ENCODE measurements around the gene CDK10.
"Not testable (repeated sequence)": the region's sequence is repeated elsewhere in the genome, so short reads cannot be mapped to it uniquely, and the experiment has no call there.

The CDK10 gene

DNA sequence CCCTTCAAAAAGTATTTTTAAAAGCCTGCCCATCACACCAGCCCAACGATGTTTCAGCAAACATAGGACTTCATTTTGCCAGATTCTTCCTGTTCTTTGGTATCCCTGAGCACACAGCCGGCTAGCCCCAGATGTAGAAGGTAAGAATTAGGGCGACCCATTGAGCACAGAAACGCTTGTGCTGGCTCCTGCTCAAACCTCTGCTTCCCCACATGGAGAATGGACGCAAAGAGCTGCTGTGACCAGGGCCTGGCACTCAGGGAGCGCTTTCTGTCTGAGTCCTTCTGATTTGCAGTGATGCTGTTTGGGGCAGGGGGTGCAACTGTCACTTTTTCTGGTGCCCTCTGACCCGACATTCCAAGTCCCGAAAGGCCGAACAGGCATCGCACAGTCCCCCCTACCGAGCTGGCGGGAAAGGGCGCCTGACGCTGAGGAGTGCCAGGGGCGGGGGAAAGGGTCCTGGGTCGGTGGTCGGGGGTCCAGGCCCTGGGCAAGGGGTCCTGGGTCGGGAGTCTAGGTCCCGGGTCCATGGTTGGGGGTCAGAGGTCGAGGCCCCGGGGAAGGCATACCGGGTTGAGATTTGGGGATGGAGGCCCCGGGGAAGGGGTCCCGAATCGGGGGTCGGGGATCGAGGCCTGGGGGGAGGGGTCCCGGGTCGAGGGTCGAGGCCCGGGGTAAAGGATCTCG, 29.9 kb upstream of the CDK10 start:
- H3K27me3 Mint-ChIP-seq, result no peaks in the 10 kb centered on the region
- CTCF ChIA-PET, result interaction anchor here (3.7 kb wide), 1 partner anchor 43 kb away, joined by 13 read pairs; no protein-coding TSS in a partner anchor
- peaks cover 26% of the 10 kb centered on the region for H3K36me3 Mint-ChIP-seq
- peak overlapping the region; percentile 84 for H3K27ac Mint-ChIP-seq
- H3K9me3 Mint-ChIP-seq, result no peaks in the 10 kb centered on the region
- DNase-seq, result no peak
- peak overlapping the region; percentile 93 for H3K4me3 Mint-ChIP-seq
- peaks cover 42% of the 10 kb centered on the region for H3K4me1 Mint-ChIP-seq

DNA sequence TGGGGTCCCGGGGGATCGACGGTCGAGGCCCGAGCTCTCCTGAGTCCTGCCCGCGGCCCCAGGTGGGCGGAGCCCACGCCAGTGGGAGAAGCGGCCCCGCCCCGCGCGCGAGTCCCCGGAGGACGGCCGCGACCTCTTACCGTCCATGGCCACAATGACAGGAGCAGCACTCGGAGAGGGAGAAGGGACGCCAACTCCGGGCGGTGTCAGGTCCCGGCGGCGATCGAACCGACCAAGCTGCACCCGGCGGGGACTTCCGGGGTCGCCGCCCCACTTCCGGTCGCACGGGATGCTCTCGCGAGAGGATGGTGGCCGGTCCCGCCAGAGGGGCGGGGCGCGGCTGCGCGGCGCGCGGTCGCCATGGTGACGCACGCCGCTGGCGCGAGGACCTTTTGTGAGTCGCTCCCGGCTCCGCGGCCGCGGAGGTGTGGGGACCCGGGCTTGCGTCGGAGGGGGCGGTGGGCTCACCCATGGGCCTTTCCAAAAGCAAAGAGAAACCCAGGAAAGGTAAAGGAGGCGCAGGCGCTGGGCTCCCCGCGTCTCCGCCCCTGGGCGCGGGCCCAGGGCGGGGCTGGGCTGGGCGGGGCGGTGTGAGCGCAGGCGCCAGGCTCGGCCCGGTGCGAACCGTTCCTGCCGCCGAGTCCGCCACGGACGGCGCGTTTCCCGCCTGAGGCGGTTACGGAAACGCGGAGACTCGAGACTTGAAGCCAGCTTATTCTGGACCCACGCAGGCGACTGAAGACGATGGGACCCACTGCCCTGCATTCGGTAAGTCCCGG, 28.9 kb upstream of the CDK10 start, which contains the start of the genes CHMP1A and SPATA33:
Gene CHMP1A (minus strand): TSS at position 267 of the 779 bp plus-strand sequence. CDS start 120 bp downstream, at position 147.
Gene SPATA33 (plus strand): TSS at position 395 of the 779 bp plus-strand sequence. CDS start 76 bp downstream, at position 471.
- CTCF ChIA-PET, result interaction anchor here (3.7 kb wide), 1 partner anchor 42 kb away, joined by 13 read pairs; no protein-coding TSS in a partner anchor

DNA sequence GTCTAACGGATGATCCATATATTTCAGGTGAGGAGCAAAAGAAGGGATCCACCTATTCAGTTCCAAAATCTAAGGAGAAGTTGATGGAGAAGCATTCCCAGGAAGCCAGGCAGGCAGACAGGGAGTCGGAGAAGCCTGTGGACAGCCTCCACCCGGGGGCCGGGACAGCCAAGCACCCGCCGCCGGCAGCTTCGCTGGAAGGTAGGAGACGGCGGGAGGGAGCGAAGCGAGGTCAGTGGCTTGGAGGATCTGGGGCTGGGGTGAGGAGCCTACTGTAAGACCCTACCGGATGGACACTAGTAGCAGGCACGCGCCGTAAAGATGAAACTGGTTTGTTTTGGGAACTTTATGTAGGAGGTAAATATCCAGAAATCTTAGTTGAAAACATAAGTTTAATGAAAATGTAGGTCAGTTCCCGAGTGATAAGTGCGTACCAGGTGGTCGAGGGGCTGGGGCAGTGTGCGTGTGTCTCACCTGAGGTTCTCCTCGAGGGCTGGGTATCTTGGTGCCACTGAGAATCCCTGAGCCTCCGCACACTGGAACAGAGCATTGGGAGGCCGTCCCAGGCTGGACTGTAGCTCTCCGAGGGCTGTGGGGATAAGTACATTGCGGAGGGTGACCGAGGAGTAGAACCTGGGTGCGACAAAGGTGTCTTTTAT, 28.1 kb upstream of the CDK10 start:
- peaks cover 33% of the 10 kb centered on the region for H3K36me3 Mint-ChIP-seq
- DNase-seq, result peak; percentile 40
- no peaks in the 10 kb centered on the region for H3K27me3 Mint-ChIP-seq
- CTCF ChIA-PET, result interaction anchor here (3.7 kb wide), 1 partner anchor 41 kb away, joined by 13 read pairs; no protein-coding TSS in a partner anchor
- no peaks in the 10 kb centered on the region for H3K9me3 Mint-ChIP-seq
- peak overlapping the region; percentile 93 for H3K4me3 Mint-ChIP-seq
- peak overlapping the region; percentile 78 for H3K27ac Mint-ChIP-seq
- H3K4me1 Mint-ChIP-seq, result peaks cover 42% of the 10 kb centered on the region

More for the DNA sequence above, 28.9 kb upstream of the CDK10 start, which contains the start of the genes CHMP1A and SPATA33:
- Mint-ChIP-seq H3K27me3 (no peaks in the 10 kb centered on the region), H3K4me3 (peak within 1 kb of the TSS; percentile 93), H3K27ac (peak within 1 kb of the TSS; percentile 84), H3K9me3 (no peaks in the 10 kb centered on the region), H3K36me3 (peaks cover 28% of the 10 kb centered on the region), H3K4me1 (peaks cover 42% of the 10 kb centered on the region)
- DNase-seq, result peak; percentile 93

DNA sequence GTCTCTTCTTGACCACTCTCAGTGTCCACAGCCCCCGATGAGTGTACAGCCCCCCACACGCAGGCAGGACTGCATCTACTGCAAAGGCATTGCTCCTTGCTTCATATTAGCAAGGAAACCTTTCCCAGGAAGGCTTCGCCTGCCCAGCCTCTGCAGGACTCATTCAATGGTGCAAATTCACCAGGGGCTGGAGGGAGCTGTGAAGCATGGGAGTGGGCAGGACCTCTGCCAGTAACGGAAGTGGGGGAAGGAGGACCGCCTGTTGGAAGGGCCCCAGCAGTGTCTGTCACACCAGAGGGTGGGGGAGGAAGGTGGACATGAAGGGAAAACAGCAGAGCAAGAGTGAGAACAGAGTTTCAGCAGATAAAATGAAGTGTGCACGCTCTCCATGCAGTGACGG, 26.3 kb upstream of the CDK10 start:
- Mint-ChIP-seq H3K36me3 (peaks cover 35% of the 10 kb centered on the region), H3K27me3 (no peaks in the 10 kb centered on the region), H3K27ac (no peak overlapping the region), H3K4me3 (no peak overlapping the region), H3K9me3 (no peaks in the 10 kb centered on the region), H3K4me1 (peaks cover 31% of the 10 kb centered on the region)
- CTCF ChIA-PET, result interaction anchor here (3.7 kb wide), 1 partner anchor 39 kb away, joined by 13 read pairs; no protein-coding TSS in a partner anchor
- DNase-seq, result no peak

- Mint-ChIP-seq H3K4me3 (no peak overlapping the region), H3K4me1 (peaks cover 20% of the 10 kb centered on the region), H3K27me3 (no peaks in the 10 kb centered on the region), H3K9me3 (peaks cover 1% of the 10 kb centered on the region), H3K27ac (no peak overlapping the region), H3K36me3 (peaks cover 36% of the 10 kb centered on the region)
- CTCF ChIA-PET, result no interaction called here
- no peak for DNase-seq
Observed at GRCh38 chr16:89661215-89661614, 25.3 kb upstream of the CDK10 start.

GRCh38 chr16:89664238-89664637, 22.3 kb upstream of the CDK10 start:
- CTCF ChIA-PET, H3K27ac Mint-ChIP-seq, DNase-seq, H3K4me3 Mint-ChIP-seq, H3K27me3 Mint-ChIP-seq, H3K9me3 Mint-ChIP-seq: not testable (repeated sequence)
- Mint-ChIP-seq H3K4me1 (peaks cover 17% of the 10 kb centered on the region), H3K36me3 (peaks cover 33% of the 10 kb centered on the region)

GRCh38 chr16:89667000-89667399, 19.5 kb upstream of the CDK10 start:
- H3K9me3 Mint-ChIP-seq, DNase-seq, H3K27me3 Mint-ChIP-seq, CTCF ChIA-PET, H3K4me3 Mint-ChIP-seq, H3K27ac Mint-ChIP-seq: not testable (repeated sequence)
- H3K36me3 Mint-ChIP-seq, result peaks cover 19% of the 10 kb centered on the region
- peaks cover 14% of the 10 kb centered on the region for H3K4me1 Mint-ChIP-seq

DNA sequence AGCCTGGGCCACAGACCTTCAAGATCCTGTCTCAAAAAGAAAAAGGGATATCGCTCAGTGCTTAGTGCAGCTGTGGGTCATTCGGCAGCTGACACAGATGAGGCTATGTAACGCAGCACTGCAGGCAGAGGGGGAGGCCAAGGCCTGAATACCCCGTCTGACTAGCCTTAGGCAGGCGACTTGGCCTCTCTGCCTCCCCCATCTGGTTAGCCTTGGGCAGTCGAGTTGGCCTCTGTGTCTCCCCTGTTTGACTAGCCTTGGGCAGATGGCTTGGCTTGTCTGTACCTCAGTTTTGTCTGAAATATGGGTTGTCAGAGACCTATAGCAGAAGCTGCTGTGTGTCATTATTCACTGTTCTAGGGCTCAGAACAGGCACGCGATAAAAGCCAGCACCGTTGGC, 18.9 kb upstream of the CDK10 start:
- CTCF ChIA-PET, result interaction anchor here (1.5 kb wide), 1 partner anchor 32 kb away, joined by 9 read pairs; no protein-coding TSS in a partner anchor
- no peak overlapping the region for H3K4me3 Mint-ChIP-seq

GRCh38 chr16:89668790-89669158, 17.7 kb upstream of the CDK10 start:
- H3K36me3 Mint-ChIP-seq, result peaks cover 12% of the 10 kb centered on the region
- H3K4me3 Mint-ChIP-seq, result no peak overlapping the region
- no peak for DNase-seq
- peaks cover 7% of the 10 kb centered on the region for H3K9me3 Mint-ChIP-seq
- peaks cover 14% of the 10 kb centered on the region for H3K4me1 Mint-ChIP-seq
- no peaks in the 10 kb centered on the region for H3K27me3 Mint-ChIP-seq
- no peak overlapping the region for H3K27ac Mint-ChIP-seq
- CTCF ChIA-PET, result interaction anchor here (0.6 to 1.5 kb wide), 2 partner anchors 18 to 31 kb away, joined by 3 to 9 read pairs; partner anchors contain the start of gene CDK10

More for the DNA sequence above, 18.9 kb upstream of the CDK10 start:
- peaks cover 19% of the 10 kb centered on the region for H3K36me3 Mint-ChIP-seq
- peaks cover 14% of the 10 kb centered on the region for H3K4me1 Mint-ChIP-seq
- no peak overlapping the region for H3K27ac Mint-ChIP-seq
- H3K9me3 Mint-ChIP-seq, result peaks cover 7% of the 10 kb centered on the region
- DNase-seq, result no peak
- H3K27me3 Mint-ChIP-seq, result no peaks in the 10 kb centered on the region

GRCh38 chr16:89669755-89670154, 16.7 kb upstream of the CDK10 start:
- H3K9me3 Mint-ChIP-seq, result peaks cover 7% of the 10 kb centered on the region
- CTCF ChIA-PET, result interaction anchor here (1.3 kb wide), 1 partner anchor 191 kb away, joined by 4 read pairs; no protein-coding TSS in a partner anchor

GRCh38 chr16:89670496-89671431, 15.7 kb upstream of the CDK10 start:
- H3K36me3 Mint-ChIP-seq, result peaks cover 5% of the 10 kb centered on the region
- DNase-seq, result no peak
- peaks cover 7% of the 10 kb centered on the region for H3K9me3 Mint-ChIP-seq
- H3K27ac Mint-ChIP-seq, result no peak overlapping the region
- CTCF ChIA-PET, result interaction anchor here (1.3 to 1.6 kb wide), 3 partner anchors 29 to 190 kb away, joined by 4 to 8 read pairs (median 4); partner anchors contain the start of gene SPATA2L
- no peak overlapping the region for H3K4me3 Mint-ChIP-seq
- no peaks in the 10 kb centered on the region for H3K27me3 Mint-ChIP-seq
- peaks cover 14% of the 10 kb centered on the region for H3K4me1 Mint-ChIP-seq

More at GRCh38 chr16:89669755-89670154, 16.7 kb upstream of the CDK10 start:
- Mint-ChIP-seq H3K36me3 (peaks cover 6% of the 10 kb centered on the region), H3K27me3 (no peaks in the 10 kb centered on the region), H3K4me1 (peaks cover 14% of the 10 kb centered on the region), H3K27ac (no peak overlapping the region), H3K4me3 (no peak overlapping the region)
- no peak for DNase-seq

GRCh38 chr16:89671565-89671964, 14.9 kb upstream of the CDK10 start:
- H3K36me3 Mint-ChIP-seq, H3K27ac Mint-ChIP-seq, H3K9me3 Mint-ChIP-seq, H3K4me3 Mint-ChIP-seq, DNase-seq, H3K27me3 Mint-ChIP-seq: not testable (repeated sequence)
- CTCF ChIA-PET, result interaction anchor here (1.3 to 1.6 kb wide), 2 partner anchors 28 to 30 kb away, joined by 4 to 8 read pairs; partner anchors contain the start of gene SPATA2L
- peaks cover 14% of the 10 kb centered on the region for H3K4me1 Mint-ChIP-seq

Measured in activated naive CD4-positive, alpha-beta T cell treated with anti-CD3 and anti-CD28 coated beads, Interleukin-2, amount 10 ng/mL, durations not matched to agents 7 days and 5 days (primary cell).